Activated CD4-positive, alpha-beta T cell treated with anti-CD3 and anti-CD28 coated beads, Interleukin-2, Interleukin-4, amounts not matched to agents 100 ng/mL and 50 ng/mL, durations not matched to agents 16 hours and 8 hours (primary cell): ENCODE measurements around the gene GARIN5B.
A peak's percentile ranks its signal among the peaks of the same experiment; 100 is the strongest.
"Not testable (repeated sequence)": the region's sequence is repeated elsewhere in the genome, so short reads cannot be mapped to it uniquely, and the experiment has no call there.

Experiments used
- DNase-seq: peaks from one replicate; pipeline ENCODE4 v3.0.0-alpha.2; 2020; ENCODE audit warnings: low spot score

GARIN5B gene

DNA sequence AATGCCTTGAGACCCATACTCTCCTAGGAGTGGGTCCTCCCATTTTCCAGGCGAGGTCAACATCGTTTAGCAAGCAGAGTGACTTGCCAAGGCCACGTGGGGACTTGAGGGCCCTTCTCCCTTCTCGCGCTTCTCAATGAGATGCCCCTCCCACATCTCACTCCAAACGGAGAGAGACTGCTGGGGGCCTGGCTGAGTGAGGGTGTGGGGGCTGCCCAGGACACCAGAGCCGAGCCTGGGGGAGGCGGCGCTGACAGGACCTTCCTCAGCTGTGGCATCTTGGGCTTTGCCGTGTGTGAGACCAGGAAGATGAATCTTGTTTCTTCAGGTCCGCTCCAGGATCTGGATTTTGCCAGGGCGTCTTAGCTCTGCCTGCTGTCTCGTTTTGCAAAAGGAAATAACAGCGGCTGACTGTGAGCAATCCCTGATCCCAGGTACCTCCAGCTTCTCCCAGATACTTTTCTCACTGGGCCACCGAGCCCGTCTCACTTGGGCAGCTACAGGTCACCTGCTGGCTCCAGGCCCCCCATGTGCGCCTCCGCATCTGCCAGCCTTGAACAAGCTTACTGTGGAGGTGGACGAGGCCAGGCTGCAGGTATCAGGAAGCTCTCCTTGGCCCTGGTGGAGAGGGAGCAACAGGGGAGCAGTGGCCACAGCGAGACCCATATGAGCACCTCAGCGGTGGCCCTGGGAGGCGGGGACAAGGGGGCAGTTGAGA is 14.6 kb downstream of the GARIN5B start:
- no peak for DNase-seq

- no peak for DNase-seq
These were observed 15.5 kb downstream of the GARIN5B start for GRCh38 chr19:55347442-55348009.

GRCh38 chr19:55346725-55347441 is 16.2 kb downstream of the GARIN5B start:
- no peak for DNase-seq

GRCh38 chr19:55345818-55346724 is 17.0 kb downstream of the GARIN5B start:
- DNase-seq = no peak

- no peak for DNase-seq
These were observed 17.8 kb downstream of the GARIN5B start for GRCh38 chr19:55345101-55345817.

DNA sequence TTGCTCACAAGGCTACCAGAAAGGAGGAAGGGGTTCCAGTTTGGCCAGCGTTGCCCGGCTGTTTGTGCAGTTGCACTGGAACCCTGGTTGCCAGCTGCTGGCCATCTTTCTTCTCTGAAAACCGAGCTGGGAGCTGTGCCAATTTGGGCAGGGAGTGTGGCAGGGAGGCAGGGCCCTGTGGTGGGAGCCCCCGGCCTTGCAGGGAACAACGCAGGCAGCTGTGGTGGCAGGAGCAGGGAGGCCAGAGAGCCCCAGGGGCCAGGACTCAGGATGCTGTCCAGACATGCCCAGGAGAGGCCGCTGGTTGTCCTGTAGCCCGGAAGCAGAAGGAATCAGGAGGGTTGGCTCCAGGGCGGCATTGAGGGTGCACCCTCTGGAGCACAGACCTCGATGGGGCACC is 18.6 kb downstream of the GARIN5B start:
- no peak for DNase-seq

GRCh38 chr19:55341595-55342531 is 21.2 kb downstream of the GARIN5B start:
- DNase-seq = no peak

- DNase-seq = peak; percentile 56
These were observed 21.9 kb downstream of the GARIN5B start for GRCh38 chr19:55341171-55341588.

GRCh38 chr19:55340784-55341147 is 22.3 kb downstream of the GARIN5B start:
- no peak for DNase-seq

DNA sequence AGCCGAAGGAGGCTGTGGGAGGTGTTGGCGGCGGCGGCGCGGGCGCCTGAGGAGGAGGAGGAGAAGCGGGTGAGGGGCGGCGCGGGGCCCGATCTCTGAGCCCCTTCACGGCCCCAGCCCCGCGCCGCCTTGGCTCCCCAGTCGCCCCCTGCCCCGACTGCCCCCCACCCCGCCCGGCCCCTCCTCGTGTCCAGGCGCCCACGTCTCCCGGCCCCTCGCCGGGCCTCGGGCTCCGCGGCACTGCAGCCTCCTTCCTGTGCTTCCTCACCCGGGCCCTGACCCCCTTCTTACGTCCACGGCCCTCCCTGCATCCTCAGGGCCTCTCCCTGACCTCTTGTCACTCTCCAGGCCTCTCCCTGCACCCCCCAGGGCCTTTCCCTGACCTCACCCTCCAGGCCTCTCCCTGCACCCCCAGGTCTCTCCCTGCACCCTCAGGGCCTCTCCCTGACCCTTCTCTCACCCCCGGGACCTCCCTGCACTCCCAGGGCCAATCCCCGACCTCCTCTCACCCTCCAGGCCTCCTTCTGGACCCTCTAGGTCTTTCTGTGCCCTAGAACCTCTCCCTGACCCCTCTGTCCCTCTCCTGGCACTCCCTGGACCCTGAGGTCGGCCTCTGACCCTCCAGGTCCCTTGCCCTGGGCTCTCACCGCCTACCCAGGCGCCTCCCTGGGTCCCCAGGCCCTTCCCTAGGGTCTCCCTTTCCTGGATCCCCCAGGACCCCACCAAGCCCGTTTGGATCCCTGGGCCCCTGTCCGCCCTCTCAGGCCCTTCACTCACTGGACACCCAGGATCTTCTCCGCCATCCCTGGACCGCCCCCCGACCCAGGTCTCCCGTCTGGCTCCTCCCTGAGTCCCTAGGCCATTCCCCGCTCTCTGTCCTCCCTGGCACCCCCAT is 22.9 kb downstream of the GARIN5B start:
- DNase-seq = no peak

DNA sequence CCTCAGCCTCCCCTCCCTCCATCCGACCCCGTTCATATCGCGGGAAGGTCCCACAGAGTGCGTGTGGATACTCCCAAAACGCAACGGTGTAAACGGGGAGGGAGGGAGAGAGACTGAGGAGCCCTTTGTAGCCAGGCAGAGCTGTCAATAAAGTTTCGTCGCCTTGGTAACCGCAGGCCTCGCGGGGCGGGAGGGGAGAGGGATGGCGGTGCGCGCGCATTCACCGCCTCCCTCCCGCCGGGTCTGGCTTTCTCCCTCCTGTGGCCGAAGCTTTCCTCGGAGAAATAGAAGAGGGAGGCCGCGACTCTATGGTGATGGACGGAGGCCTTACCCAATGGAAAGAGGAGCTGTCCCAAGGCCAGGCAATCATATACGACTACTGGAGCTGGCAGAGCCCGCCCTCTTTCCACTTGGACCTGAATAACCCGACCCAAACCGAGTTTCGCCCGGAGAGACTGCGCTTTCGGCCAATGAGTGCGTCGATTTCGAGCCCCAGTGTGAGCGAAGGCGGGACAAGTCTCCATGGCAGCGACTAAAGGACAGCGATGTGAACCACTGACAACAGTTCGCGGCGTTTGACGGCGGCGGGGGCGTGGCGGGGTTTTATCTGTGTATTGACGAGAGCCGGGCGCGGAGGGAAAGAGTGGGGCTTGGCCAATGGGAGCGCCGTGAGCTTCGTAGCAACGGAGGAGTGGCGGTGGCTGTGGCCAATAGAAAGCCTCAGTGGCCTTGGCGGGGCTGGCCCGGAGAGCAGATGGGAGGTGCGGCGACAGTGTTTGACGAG is 23.8 kb downstream of the GARIN5B start, which contains the start of gene KMT5C:
Gene KMT5C (plus strand): TSS at position 772 of the 784 bp plus-strand sequence. CDS start 2,061 bp downstream, outside the sequence.
- DNase-seq = peak; percentile 100

DNA sequence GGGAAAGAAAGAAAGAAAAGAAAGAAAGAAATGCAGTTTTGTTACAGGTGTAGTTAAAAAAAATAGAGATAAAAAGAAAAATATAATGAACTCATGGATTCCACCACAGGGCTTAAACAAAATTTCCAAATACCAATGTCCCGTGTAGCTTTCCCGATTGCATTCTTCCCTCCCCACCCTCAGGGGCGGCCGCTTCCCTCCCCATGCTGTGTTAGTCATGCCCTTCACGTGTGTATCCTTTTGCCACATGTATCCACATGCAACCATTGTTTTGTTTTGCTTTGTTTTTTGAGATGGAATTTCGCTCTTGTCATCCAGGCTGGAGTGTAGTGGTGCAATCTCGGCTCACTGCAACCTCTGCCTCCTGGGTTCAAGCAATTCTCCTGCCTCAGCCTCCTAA is 27.0 kb downstream of the GARIN5B start:
- no peak for DNase-seq

DNA sequence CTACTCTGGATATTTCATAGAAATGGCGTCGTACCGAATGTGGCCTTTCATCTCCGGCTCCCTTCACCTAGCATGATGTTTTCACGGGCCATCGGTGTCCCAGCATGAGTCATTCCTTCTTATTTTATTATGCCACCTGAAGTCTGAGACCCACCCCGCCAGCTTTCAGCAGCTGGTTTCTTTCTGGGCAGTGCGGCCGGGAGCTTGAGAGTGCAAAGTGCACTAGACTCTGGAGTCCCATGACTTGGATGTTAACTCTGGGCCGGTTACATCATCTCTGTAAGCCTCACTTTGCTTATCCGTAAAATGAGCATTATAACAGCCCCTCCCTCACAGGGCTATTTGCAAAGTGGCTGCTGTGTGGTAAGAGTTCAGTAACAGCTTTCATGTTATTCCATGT is 29.2 kb downstream of the GARIN5B start:
- no peak for DNase-seq

DNA sequence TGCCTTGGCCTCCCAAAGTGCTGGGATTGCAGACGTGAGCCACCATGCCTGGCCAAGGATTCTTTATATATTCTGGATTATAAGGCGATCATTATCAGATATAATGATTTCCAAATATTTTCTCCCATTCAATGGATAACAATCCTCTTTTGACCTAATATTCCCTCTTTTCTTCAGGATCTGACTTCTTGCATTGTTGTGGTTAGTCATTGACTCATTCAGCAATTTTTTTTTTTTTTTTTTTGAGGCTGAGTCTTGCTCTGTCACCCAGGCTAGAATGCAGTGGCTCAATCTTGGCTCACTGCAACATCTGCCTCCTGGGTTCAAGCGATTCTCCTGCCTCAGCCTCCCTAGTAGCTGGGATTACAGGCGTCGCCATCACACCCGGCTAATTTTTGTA is 33.3 kb downstream of the GARIN5B start:
- DNase-seq = not testable (repeated sequence)

DNA sequence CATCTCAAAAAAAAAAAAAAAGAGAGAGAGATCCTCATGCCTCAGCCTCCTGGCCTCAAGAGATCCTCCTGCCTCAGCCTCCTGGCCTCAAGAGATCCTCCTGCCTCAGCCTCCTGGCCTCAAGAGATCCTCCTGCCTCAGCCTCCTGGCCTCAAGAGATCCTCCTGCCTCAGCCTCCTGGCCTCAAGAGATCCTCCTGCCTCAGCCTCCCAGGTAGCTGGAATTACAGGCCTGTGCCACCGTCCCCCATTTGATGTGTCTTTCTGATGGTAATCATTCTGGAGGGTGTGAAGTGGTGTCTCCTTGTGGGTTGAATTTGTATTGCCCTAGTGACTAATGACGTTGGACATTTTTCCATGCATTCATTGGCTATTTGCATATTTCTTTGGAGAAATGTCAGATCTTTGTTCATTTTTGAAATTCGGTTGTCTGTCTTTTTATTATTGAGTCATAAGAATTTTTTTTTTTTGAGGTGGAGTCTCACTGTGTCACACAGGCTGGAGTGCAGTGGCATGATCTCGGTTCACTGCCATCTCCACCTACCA is 34.2 kb downstream of the GARIN5B start:
- DNase-seq = not testable (repeated sequence)

DNA sequence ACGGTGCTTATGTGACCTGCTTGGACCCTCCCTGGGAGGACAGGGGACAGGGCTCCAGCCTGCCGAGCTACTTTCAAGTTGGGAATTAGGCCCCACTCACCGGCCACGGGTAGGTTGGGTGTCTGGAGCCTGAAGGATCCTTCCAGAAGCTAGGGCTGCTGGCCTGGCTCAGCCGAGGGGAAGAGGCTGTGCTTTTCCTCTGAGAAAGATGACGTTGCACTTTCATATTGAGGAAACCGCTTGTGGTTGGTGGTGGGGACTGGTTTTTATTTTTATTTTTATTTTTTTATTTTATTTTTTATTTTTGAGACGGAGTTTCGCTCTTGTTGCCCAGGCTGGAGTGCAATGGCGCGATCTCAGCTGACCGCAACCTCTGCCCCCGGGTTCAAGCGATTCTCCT is 37.9 kb downstream of the GARIN5B start, which contains the start of gene TMEM150B:
Gene TMEM150B (minus strand): TSS at position 170 of the 400 bp plus-strand sequence. CDS start 4,305 bp downstream, outside the sequence.
- no peak for DNase-seq

GRCh38 chr19:55324662-55325061 is 38.4 kb downstream of the GARIN5B start:
- no peak for DNase-seq
